HG03097 (cell line): Measurements from ENCODE around the gene MEGF10.
"Not testable (repeated sequence)": the region's sequence is repeated elsewhere in the genome, so short reads cannot be mapped to it uniquely, and the experiment has no call there.

Experiments
- ATAC-seq: cut with Tn5 transposase; IDR thresholded peaks from one replicate; pipeline ENCODE4 v1.9.1; 2021; ENCODE audit not compliant: unreplicated experiment, low FRiP score

Gene MEGF10

GRCh38 chr5:127297348-127298035, 6.9 kb downstream of the MEGF10 start:
- no peak for ATAC-seq

DNA sequence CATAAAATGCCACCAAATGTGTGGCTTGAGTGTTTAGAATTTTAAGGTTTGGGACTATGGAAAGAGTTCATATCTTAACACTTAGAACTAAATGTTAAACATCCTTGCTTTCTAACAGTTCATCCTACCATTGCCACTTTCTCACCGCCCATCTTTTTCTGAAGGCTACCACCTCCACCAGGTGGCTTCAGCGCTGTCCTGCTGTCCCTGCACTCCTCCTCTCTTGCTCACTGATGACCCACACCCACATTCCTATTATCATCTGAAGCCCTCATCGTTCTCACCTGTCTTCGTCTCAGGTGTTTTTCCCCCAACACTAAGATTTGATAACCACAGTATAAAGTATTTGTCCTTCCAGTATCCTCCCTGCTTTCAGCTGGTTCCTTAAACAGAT, 7.4 kb downstream of the MEGF10 start:
- no peak for ATAC-seq

DNA sequence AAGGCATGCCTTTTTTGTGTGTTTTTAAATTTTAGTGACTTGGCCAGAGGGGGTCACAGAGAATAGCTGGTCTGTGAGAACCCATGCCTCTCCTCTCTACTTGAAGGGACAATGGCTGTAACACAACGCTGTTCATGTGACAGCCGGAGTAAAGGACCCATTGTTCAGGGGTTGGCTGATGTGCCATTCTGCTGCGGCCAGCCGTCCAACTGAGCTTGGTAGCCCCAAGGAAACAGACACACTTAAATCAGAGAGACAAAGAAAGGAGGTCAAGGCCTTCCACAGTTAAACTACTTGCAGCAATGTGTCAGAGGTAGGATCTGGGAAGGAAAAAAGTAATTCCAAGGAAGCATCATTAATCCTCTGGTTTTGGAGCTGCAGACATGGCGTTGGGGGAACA, 8.1 kb downstream of the MEGF10 start:
- ATAC-seq = no peak

- ATAC-seq = no peak
Observed at GRCh38 chr5:127299678-127300077, 9.1 kb downstream of the MEGF10 start.

DNA sequence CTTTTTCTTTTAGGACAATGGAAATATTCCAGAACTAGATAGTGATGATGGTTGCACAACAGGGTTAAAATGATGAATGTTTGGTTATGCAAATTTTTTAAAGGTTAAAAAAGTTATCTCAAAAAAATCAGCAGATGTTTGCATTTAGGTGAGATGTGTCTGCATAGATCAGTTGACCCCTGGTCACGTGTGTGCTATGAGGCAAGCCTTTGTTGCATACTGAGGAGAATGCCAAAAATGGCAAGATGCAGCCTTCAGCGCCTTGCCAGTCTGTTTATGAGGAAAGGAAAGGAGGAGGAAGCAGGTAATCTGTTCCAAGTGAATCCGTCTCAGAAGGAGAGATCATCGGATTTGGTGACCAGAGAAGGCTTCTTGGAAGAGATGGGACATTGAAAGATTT, 11.9 kb downstream of the MEGF10 start:
- ATAC-seq = no peak

- no peak for ATAC-seq
Observed at GRCh38 chr5:127303404-127303803, 12.8 kb downstream of the MEGF10 start.

DNA sequence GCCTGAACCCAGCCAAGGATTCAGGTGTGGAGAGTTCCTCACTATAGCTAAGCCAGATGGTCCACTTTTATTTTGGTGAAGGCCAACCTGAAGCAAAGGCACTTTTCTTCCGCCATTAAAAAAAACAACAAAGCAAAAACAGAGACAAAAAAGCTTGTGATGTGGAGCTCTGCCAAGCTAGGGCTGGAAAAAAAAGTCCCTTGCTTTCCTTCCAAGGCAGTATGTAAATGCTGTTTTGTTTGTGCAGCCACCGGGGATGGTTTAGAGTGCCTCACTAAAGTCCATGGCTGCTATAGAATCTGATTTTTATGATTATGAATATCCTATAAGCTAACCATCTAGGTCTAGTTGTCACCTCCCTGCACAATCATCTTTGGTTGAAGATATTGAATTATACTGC, 14.9 kb downstream of the MEGF10 start:
- no peak for ATAC-seq

DNA sequence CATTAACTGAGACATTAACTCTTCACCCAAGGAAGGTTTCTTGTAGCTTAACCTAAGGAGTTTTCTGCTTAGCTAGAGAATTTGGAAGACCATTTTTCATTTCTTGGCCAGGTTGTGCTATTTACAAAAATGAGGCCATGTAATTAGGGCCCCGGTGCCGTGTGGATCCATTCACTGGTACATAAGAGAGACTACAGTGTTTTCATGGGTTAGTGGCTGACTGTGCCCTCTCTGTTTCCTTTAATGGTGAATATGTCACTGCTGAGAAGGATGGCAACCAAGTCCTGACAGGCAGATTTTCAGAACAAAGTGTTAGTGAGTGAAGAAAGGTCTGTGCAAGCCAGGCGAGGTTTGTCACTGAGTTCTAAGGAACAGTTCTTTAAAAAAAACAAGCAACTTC, 15.4 kb downstream of the MEGF10 start:
- ATAC-seq = no peak

- no peak for ATAC-seq
Observed at GRCh38 chr5:127306647-127307046, 16.1 kb downstream of the MEGF10 start.

DNA sequence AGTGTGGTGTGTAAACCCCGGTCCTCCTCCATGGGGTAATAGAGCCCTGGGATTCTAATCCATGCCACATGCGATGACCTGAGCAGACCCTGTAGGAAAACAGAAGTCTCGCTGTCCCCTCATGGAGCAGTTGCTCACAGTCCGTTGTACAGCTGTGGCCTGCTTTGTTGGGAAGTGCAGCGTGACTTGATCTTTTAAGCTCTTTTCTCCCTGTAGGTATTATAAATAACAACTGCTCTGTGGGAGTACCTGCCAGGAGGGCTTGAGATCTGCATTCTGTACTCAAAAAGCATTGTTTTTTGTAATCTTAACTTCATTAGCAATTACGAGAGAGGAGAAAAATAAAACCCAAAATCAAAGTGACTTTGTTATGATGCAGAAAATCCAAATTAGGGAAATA, 17.3 kb downstream of the MEGF10 start:
- no peak for ATAC-seq

DNA sequence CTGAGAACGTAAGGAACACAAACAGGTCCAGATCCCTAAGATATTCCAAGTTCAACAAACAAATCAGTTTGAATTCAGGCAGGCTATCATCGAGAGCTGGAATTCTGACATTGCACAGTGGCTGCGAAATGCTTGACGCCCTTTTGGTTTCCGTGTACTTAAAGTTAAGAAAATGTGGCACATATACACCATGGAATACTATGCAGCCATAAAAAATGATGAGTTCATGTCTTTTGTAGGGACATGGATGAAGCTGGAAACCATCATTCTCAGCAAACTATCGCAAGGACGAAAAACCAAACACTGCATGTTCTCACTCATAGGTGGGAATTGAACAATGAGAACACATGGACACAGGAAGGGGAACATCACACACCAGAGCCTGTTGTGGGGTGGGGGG, 17.7 kb downstream of the MEGF10 start:
- ATAC-seq = not testable (repeated sequence)

DNA sequence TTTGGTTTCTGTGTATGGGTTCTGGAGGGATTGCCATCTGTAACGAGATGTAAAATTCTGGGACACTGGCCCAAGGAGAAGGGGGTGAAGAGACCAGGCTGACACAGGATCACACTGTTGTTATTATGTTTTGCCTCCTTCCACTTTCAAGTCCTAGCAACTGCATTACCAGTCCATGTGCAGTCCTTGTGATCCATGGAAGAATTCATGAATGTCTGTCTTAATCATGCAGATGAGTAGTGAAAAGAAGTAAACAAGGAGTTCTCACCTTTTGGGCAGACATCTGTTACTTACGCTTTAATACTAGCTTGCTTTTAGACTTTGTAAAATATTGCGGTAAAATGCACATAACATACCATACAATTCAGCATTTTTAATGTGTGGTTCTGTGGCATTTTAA, 18.3 kb downstream of the MEGF10 start:
- no peak for ATAC-seq

DNA sequence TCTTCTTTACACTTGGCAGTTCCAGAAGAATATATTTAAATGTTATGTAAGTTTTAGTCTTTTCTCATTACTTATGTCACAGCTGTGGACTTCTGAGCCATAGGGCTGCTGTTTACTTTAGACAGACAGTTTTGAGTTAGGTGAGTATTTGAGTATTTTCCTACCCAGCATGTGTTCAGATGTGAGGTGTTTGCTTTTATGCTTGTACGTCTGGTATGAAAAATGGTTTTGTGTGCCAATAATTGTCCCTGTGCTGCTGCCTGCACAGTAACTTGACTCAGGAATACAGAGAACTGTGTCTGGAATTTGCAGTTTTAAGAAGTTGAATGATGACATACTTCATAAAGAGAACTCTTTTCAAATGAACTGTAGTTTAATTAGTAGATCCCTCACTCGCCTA, 20.8 kb downstream of the MEGF10 start:
- no peak for ATAC-seq

GRCh38 chr5:127311781-127312525, 21.4 kb downstream of the MEGF10 start:
- no peak for ATAC-seq

GRCh38 chr5:127313379-127313778, 22.8 kb downstream of the MEGF10 start:
- ATAC-seq = no peak

DNA sequence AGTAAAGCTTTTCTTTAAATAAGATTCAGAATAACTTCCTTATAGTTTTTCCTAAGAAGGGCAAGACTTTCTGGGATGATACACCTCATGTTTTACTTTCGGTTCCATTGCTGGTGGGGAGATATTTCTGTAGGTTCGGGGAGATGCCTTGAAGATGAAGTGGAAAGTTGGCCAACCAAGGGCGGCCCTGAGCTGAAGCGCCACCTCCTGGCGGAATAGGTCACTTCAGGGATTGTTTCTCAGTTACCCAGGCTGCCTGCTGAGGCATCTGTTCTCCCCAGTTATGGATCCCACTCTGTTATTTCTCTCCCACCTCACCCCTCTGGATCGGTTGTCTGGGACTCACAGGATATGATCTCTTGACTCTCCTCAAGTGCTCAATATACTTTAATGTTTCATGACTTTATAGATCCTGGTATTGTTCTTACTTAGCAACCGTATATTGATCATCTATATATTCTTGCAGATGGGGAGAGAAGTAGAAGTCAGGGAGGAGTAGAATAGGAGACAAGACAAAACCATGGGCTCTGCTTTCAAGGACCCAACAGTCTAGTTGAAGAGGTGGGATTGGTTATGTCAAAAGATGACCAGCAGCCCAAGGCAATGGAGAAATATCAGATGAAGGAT, 23.4 kb downstream of the MEGF10 start:
- ATAC-seq = peak; percentile 94

DNA sequence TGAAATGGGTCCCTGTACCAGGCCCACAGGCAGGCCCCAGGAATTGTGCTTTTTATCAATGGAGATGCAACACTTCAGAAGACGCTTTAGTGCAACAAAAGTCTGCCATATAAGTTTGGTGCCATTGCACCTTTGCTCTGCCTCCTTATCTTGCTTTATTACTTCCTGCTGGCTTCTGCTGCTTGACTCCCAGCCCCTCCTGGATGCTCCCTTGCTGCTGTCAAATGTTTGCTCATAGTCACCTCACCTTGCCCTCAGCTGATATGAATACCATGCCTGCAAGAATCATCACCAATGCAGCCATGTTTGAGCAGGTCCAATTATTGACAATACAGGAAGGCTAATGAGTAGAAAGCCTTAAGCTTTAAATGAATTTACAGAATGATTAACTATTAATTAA, 25.4 kb downstream of the MEGF10 start:
- ATAC-seq = no peak

DNA sequence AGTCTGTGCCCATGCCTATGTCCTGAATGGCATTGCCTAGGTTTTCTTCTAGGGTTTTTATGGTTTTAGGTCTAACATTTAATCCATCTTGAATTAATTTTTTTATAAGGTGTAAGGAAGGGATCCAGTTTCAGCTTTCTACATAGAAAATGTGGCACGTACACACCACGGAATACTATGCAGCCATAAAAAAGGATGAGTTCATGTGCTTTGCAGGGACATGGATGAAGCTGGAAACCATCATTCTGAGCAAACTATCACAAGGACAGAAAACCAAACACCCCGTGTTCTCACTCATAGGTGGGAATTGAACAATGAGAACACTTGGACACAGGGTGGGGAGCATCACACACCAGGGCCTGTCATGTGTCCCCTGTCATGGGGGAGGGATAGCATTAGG, 26.8 kb downstream of the MEGF10 start:
- ATAC-seq = not testable (repeated sequence)

DNA sequence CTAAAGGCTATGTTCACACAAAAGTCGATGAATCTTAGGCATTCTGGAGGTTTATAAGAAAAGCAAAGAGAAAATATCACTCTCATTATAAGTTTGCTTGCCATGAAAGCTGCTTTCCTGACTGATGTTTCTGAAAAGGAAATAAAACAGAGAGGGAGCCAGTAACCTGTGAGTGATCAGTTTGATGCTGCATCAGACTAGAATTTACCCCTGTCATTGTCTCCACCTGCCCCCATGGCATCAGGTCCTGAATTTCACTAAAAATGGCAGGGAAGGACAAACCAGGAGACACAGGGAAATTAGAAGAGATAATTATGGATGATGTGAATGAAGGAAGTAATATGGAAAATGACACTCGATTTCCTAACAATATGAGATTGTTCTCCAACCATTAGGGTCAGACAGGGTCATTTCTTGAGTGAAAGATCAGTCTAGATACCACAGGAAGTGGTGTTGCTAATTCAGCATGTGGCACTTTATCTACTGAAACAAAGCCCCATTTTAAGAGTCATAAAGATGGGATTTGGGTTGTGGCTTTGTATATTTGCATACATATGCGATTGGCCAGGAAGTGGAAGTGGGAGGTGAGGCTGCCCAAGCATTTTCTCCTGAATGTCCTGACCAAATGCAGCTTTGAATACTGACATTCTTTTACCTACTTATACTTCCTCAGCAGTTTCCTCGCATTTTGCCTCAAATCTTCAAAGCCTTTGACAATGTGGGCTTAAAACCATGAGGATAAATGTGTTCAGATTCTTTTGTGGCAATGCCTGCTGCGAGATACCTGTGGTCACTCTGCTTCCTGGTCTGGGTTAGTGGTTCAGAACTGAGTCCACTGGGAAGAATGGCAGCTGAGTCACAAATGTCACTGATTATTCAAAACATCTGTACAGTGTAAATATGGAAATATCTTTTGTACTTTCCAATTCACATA, 29.7 kb downstream of the MEGF10 start:
- peak; percentile 96 for ATAC-seq

- ATAC-seq = no peak
Observed at GRCh38 chr5:127321465-127321864, 30.9 kb downstream of the MEGF10 start.

DNA sequence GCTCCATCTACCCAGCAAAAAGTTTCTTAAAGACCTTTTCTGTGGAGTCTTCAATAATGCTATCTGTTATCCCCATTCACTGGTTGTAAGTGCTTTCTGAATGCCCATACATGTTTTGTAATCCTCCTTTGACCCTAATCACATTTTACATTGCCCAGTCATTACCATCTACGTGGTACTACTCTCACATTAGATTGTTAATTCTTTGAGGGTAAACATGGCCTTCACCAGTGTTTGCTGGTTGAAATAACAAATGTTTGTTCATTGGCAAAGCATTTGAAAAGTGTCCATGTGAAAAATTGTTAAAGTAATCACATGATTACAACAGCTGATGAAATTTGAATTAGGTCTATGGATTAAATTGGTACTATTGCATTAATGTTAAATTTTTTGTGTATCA, 31.8 kb downstream of the MEGF10 start:
- ATAC-seq = no peak
